Stimulated activated CD8-positive, alpha-beta memory T cell treated with anti-CD3 and anti-CD28 coated beads, Interleukin-12 subunit alpha, Interleukin-12 subunit beta, amount 100 ng/mL, for 24 hours (primary cell): Measurements from ENCODE around the gene ZNF433.
"Not testable (repeated sequence)": the region's sequence is repeated elsewhere in the genome, so short reads cannot be mapped to it uniquely, and the experiment has no call there.

Experiments
- DNase-seq: peaks from one replicate; pipeline ENCODE4 v3.0.0-alpha.2; 2020; ENCODE audit errors: extremely low read depth

Gene ZNF433

DNA sequence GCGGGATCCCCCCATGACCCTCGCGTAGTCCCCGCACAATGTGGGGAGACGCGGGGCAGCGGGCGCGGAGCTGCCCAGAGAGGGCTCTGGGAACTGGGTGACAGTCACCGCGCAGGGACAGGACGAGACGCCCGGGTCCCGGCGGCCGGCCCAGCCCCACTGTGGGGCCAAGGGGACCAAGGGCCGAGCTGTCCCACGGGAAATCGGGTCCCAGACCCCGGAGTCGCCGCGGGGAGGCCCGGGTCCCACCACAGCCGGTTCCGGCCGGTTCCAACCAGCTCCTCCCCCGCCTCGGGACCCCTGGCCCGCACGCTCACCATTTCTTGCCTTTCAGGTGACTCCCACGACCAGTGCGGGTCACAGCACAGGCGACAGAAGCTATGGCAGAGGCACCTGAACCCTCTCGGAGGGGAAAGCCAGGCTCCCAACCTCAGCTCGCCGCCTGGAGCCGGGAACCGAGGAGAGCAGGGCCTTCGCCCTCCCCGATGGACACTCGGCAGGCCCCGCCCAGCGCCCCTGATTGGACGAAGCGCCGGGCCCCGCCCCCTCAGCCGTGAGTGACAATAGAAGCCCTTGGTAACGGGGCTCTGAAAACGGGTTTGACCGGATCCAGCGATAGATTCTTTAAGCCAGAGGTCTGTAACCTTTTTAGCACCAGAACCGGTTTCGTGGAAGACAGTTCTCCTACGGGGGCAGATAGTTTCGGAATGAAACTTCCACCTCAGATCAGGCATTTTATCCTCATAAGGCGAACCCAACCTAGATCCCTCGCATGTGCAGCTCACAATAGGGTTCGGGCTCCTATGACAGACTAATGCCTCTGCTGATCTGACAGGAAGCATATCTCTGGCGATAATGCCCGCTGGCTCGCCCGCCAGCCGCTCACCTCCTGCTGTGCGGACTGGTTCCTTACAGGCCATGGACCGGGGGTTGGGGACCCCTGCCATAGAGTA, at the start of gene ZNF433:
Gene ZNF433, minus strand, starts transcription at position 460 of the 953 bp plus-strand sequence. Its CDS starts 140 bp downstream, at position 320.
- DNase-seq, result peak; percentile 44

DNA sequence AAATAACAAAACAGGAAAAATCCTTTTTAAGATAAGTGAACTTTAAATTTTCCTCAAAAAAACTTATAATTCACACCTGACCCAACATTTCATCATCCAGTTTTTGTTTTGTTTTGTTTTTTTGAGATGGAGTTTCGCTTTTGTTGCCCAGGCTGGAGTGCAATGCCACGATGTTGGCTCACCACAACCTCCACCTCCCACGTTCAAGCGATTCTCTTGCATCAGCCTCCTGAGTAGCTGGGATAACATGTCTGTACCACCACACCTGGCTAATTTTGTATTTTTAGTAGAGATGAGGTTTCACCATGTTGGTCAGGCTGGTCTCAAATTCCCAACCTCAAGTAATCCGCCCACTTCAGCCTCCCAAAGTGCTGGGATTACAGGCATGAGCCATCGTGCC, 47.9 kb upstream of the ZNF433 start:
- not testable (repeated sequence) for DNase-seq

DNA sequence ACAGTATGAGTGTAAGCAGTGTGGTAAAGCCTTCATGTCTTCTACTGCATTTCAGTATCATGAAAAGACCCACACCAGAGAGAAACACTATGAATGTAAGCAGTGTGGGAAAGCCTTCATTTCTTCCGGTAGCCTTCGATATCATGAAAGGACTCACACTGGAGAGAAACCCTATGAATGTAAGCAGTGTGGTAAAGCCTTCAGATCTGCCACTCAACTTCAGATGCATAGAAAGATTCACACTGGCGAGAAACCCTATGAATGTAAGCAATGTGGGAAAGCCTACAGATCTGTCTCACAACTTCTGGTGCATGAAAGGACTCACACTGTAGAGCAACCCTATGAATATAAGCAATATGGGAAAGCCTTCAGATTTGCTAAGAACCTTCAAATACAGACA, 41.9 kb upstream of the ZNF433 start:
- no peak for DNase-seq

DNA sequence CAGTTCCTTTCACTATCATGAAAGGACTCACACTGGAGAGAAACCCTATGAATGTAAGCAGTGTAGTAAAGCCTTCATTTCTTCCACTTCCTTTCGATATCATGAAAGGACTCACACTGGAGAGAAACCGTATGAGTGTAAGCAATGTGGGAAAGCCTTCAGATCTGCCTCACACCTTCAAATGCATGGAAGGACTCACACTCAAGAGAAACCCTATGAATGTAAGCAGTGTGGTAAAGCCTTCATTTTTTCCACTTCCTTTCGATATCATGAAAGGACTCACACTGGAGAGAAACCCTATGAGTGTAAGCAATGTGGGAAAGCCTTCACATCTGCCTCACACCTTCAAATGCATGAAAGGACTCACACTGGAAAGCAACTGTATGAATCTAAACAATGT, 40.9 kb upstream of the ZNF433 start:
- not testable (repeated sequence) for DNase-seq

DNA sequence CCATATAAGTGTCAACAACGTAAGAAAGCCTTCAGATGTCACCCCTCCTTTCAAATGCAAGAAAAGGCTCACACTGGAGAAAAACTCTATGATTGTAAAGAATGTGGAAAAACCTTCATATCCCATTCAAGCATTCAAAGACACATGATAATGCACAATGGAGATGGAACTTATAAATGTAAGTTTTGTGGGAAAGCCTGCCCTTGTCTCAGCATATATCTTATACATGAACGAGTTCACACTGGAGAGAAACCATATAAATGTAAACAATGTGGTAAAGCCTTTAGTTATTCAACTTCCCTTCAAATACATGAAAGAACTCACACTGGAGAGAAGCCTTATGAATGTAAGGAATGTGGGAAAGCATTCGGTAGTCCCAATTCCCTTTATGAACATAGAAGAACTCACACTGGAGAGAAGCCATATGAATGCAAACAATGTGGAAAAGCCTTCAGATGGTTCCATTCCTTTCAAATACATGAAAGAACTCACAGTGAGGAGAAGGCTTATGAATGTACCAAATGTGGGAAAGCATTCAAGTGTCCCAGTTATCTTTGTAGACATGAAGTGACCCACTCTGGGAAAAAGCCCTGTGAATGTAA, 40.2 kb upstream of the ZNF433 start:
- DNase-seq, result no peak

DNA sequence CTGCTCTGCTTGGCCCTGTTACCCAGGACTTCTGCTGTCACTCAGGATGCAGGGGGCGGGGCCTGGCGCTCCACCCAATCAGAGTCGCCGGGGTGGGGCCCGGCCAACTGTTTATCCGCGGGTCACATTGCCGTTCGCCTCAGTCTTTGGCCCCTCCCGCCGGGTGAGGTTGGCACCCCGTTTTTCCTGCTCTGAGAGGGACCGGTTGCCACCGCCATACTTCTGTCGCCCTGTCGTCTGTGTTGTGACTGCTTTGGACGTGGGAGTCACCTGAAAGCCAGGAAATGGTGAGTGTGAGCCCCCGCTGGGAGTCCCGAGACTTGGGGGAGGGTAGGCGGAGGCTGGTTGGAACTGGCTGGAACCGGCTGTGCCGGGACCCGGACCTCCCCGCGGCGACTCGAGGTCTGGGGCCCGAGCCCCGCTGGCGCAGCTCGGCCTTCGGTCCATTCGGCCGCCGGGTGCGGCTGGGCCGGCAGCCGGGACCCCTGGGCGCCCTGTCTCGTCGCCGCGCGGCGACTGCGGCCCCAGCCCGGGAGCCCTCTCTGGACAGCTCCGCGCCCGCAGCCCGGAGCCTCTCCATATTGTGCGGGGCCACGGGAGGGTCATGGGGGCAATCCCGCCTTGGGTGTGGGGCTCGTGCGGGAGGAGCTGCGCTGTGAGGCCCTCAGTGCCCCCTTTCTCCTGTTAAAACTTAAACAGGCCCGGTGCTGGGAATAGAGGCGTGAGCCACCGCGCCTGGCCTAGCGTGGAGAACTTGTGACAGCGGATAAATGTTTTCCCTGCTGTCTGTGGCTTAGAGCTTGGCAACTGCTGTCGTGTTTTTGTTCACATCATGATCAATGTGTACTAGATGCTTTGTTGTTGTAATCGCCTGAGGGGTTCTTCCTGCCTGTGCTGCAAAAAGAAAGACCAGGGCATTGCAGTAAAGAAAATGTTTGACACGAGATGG, 29.4 kb upstream of the ZNF433 start, which contains the start of gene ZNF844:
Gene ZNF844, plus strand, starts transcription at position 142 of the 949 bp plus-strand sequence. Its CDS starts 143 bp downstream, at position 285.
- peak; percentile 52 for DNase-seq

DNA sequence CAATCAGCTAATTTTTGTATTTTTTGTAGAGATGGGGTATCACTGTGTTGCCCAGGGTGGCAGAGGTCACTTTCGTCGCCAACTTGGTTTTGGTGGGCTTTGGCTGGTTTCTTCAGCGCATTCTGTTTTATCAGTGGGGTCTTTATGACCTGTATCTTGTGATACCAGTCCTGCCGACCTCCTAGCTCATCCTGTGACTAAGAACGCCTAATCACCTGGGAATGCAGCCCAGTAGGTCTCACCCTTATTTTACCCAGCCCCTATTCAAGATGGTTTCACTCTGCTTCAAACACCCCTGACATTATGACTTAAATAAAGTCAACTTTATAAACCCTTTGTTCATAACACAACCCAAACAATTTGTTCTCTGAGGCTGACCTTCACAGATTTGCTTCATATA, 20.3 kb upstream of the ZNF433 start:
- no peak for DNase-seq

DNA sequence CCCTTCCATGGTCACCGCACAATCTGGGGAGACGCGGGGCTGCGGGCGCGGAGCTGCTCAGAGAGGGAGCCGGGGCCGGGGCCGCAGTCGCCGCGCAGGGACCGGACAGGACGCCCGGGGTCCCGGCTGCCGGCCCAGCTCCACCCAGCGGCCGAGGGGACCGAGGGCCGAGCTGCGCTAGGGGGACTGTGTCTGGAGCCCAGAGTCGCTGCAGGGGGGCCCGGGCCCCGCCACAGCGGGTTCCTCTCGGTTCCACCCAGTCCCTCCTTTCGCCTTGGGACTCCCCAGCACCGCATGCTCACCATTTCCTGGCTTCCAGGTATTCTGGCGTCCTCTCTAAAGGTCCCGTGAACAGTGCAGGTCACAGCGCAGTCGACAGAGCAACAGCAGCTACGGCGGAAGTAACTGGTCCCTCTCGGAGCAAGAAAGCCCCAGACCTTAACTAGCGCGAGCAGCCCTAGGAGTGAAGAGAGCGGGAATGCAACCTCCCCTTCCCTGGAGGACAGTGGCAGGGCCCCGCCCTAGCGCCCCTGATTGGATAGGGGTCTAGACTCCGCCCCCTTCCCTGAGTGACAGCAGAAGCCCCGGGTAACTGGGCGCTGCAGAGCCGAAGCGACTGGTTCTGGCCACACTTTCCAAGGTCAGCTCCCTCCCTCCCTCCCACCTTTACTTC, 17.2 kb upstream of the ZNF433 start, which contains the start of gene ZNF878:
Gene ZNF878, minus strand, starts transcription at position 465 of the 673 bp plus-strand sequence. Its CDS starts 160 bp downstream, at position 305.
- DNase-seq, result peak; percentile 37

DNA sequence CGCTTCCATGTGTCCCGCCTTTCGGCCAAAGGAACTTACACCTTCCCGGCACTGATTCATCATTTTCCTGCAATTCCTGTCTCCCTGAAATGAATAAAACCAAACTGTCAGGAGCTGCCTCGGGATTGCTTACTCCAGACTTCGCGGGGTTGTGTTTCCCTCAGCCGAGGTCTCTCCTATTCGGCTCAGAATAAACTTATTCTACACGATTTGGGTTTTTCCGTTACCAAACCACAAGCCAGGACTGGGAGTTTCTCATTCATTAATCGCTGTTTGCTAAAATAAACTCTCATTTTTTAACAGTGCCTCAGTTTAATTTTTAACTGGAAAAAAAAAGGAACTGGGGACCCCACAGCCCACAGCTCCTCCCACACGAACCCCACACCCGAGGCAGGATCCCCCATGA, 16.6 kb upstream of the ZNF433 start:
- DNase-seq, result no peak

DNA sequence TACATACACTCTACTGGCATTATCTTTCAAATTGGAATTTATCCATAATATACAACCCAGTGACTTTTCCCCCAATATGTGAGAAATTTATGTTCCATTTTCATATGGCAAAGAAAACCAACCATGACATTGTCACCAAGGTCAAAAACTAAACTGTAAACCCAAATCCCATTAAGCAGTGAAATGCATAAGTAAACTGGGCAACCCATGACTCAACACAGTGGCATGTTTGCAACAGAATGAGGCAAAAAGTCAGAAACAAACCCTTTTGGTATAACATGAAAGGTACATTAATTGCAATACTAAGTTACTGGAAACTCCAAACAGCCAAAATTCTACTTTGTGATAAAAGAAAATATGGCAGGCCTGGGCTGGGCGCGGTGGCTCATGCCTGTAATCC, 12.4 kb upstream of the ZNF433 start:
- no peak for DNase-seq

DNA sequence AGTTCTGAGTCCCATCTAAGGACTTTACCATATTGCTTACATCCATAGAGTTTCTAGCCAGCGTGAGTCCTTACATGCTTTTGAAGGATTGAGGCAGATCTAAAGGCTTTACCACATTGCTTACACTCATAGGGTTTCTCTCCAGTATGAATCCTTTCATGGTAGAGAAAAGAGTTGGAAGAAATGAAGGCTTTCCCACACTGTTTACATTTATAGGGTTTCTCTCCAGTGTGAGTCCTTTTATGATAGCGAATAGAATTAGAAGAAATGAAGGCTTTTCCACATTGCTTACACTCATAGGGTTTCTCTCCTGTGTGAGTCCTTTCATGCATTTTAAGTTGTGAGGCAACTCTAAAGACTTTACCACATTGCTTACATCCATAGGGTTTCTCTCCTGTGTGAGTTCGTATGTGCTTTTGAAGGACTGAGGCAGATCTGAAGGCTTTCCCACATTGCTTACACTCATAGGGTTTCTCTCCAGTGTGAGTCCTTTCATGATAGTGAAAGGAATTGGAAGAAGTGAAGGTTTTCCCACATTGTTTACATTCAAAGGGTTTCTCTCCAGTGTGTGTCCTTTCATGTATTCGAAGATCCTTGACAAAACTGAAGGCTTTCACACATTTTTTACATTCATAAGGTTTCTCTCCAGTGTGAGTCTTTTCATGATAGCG, 8.4 kb upstream of the ZNF433 start:
- DNase-seq, result no peak

DNA sequence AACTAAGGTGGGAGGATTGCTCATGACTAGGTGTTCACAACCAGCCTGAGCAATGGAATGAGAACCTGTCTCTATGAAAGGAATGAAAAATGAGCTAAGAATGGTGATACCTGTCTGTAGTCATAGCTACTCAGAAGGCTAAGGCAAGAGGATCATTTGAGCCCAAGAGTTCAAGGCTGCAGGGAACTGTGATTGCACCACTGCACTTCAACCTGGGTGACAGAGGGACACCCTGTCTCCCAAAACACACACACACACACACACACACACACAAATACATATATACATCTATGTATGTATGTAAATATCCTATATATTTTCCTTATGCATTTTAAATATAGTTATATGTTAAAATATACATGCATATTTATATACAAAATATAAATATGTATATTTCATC, 7.4 kb upstream of the ZNF433 start:
- DNase-seq, result no peak

DNA sequence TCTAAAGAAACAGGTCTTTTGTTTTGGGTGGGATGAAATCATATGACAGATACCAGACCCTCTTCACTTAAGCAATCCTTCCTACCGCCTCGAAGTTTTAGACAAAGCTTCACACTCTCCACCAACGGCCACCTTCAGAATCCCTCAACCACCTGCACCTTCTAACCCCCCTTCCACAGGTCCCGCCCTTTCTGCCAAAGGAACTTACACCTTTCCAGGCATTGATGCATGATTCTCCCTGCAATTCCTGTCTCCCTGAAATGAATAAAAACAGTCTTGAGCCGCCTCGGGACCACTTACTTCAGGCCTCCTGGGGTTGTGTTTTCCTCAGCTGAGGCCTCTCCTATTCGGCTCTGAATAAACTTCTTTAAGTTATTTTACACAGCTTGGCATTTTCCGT, 859 bp downstream of the ZNF433 start:
- no peak for DNase-seq

DNA sequence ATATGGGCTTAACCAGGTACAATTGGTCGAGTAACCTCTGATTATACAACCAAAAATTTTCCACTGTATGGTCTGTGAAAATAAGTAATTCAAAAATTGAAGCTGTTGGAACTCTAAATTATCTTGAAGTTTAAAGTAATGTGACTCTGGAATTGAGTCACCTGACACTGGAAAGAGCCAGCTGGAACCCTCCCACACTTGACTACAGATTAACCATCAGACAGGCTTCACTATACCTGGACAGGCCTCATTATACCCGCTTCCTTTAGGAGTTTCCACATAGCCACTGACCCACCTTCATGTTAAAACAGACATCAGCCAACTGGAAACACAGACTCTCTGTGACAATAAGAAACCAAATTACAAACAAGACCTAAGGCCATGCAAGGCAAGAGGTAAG, 1.3 kb downstream of the ZNF433 start:
- no peak for DNase-seq

DNA sequence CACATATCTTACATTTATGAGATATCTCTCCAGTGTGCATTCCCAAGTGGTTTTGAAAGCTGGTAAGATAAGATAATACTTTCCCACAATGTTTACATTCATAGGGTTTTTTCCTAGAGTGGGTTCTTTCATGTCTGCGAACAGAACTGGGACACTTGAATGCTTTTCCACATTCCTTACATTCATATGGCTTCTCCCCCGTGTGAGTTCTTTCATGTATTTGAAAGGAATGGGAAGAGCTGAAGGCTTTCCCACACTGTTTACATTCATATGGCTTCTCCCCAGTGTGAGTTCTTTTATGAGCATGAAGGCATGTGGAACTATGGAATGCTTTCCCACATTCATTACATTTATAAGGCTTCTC, 19.7 kb downstream of the ZNF433 start:
- no peak for DNase-seq

DNA sequence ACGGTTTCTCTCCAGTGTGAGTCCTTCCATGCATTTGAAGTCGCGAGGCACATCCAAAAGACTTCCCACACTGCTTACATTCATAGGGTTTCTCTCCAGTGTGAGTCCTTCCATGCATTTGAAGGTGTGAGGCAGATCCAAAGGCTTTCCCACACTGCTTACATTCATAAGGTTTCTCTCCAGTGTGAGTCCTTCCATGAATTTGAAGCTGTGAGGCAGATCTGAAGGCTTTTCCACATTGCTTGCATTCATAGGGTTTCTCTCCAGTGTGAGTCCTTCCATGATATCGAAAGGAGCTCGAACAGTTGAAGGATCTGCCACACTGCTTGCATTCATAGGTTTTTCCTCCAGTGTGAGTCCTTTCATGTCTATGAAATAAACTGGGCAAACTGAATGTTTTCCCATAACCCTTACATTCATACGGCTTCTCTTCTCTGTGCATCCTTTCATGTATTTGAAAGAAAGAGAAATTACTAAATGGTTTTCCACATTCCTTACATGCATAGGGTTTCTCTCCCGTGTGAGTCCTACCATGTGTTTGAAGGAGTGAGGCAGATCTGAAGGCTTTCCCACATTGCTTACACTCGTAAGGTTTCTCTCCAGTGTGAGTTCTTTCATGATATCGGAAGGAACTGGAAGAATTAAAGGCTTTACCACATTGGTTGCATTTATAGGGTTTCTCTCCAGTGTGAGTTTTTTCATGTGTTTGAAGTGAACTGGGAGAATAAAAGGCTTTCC, 20.3 kb downstream of the ZNF433 start:
- DNase-seq, result no peak

DNA sequence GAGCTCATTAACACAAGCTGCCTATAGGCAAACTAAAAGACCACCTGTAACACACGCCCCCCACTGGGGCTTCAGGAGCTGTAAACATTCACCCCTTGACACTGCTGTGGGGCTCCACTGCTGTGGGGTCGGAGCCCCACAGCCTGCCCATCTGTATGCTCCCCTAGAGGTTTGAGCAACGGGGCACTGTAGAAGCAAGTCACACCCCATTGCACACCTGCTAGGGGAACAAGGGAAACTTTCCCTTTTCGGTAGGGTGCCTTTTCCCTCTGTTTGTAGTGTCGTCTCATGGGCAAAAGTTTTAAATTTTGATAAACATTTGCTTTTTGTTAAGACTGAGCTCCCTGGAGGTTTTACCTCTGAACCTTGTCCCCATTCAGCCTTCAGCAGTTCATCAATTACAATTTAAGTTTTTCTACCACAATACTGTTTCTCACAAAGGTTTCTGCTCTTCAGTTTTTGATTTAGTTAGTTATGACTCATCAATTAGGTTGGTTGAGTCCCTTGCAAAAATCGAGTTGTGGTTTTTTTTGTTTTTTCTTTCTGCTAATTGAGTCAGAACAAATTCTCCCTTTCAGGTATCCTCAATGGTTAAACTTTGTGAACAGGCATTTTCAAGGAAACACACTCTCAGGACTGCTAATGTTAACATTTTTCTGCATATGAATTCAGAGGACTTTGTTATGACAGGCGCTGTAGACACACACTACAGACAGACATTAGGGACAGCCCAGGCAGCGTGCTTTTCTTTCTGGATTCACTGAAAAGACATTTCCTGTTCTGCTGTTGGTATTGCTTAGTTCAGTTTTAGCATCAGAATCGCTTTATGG, 35.1 kb downstream of the ZNF433 start:
- no peak for DNase-seq

DNA sequence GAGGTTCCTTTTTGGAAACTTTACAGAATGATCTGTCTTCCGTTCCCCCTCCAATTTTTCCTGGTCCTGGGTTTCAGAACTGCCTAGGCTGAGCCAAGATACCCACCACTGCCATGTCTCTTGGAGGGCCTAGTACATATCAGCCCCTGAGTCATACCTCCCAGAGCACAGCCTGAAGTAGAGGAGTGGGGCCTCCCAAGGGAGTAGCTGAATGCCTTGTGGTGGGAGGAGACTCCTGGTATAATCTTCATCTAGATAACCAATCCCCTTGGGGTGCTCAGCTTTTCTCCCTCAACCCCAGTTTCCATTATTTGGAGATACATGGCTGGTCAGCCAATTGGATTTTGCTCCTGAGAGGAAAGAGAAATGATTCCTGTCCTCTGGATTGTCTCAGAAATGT, 40.3 kb downstream of the ZNF433 start:
- no peak for DNase-seq

DNA sequence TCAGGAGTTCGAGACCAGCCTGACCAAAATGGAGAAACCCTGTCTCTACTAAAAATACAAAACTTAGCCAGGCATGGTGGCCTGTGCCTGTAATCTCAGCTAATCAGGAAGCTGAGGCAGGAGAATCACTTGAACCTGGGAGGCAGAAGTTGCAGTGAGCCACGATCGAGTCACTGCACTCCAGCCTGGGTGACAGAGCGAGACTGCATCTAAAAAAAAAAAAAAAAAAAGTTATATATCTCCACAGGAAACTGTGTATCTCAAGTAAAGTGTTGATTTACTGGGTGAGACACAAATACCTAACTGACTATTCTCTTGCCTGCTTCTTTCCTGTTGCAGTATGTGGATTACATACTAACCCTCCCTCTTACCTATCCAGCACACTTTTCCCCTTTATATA, 43.6 kb downstream of the ZNF433 start:
- not testable (repeated sequence) for DNase-seq
